HG03442 (cell line): ENCODE results near the gene C11orf24.

Experiments
- ATAC-seq: cut with Tn5 transposase; IDR thresholded peaks from one replicate; pipeline ENCODE4 v1.9.1; 2021; ENCODE audit warnings: mild to moderate bottlenecking, moderate library complexity; ENCODE audit not compliant: unreplicated experiment

Gene C11orf24

DNA sequence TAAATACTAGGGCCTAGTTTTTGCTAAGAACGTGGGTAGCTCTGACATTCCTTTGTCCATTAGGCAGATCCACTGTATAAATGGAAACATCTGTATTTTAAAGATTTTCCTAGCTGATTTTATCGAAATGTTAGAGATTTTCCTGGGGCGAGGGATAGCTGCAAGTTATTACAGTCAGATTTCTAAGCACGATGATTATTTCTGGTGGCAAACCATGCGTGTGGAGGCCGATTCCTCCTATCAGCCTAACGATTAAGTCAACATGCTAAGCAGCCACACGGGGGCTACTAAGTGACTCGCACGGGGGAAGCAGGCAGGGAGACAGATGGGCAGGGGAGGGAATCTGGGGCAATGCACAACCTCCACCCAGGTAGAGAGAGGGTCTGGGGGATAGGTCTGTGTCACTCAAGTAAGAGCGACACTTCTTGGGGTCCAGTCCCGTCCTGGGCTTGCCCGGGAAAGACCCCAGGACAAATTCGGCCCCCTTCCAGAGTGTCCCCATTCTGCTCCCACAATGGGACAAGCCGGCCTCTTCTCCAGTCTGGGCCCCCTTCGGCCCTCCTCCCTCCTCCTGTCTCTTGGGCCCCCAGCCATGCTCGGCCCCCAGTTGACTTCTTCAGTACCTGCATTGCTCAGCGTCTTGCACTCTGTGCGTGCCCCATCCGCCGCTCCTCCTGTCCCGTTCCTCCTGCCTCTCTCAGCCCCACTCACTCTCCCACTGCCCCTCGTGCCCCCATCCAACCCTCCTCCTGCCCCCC is 571 bp downstream of the C11orf24 start:
- peak; percentile 16 for ATAC-seq

DNA sequence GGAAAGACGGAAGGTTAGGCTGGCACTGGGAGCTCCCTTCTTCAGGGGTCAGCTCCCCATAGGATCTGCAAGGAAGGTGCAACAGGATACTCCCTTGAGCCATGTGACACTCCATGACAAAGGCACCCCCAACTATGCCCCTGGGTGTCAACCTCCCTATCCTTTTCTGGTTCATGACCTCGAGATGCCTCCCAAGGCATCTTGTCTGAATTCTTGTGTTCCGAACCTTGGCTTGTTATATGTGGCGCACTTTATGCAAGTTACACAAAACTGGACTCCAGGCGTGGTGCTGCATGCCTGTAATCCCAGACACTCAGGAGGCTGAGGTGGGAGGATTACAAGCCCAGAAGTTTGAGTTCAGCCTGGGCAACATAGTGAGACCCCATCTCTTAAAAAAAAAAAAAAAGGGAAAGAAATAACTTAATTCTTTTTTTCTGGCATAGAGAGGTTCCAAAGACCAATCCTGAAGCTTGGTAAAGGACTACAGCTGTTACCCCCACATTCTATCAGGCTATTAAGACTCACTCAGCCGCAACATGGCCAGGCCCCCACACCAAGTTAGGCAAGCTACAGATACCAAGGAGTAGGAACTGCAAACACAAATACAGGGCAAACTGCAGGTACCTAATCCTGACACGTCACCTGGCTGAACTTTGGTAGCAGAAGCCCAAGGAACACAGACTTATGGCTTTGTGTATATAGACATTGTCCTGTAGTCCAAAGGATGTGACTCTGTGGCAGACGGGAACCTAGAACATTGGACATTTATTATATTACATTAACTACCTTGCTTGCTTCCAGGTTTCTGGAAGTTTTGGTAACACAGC is 1.4 kb downstream of the C11orf24 start:
- no peak for ATAC-seq

DNA sequence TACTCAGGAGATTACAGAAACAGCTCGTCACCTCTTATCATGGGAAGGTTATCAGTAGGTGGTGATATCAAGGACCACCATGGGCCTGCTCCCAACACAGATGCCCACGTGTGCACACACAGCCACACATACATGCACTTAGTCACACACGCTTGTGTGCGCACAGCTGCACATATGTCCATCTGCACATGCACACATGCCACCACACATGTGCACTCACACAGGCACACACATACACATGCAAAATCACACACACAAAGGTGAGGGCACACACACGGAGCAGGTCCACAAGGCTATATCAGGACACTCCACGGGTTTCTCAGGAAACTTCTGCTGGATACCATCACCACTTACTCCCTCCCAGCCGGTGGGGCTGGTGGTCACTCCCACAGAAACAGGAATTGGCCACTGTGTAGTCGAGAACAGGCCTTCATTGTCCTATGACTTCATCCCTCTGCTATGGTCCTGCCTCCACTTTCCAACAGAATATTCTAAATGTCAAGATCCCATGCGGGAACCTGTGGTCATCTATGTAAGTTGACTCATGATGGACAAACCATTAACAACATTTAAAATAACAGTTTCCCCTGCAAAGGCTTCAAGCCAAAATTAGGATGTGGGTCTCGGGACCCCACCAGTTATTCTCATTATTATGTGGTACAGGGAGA is 2.2 kb downstream of the C11orf24 start:
- no peak for ATAC-seq

DNA sequence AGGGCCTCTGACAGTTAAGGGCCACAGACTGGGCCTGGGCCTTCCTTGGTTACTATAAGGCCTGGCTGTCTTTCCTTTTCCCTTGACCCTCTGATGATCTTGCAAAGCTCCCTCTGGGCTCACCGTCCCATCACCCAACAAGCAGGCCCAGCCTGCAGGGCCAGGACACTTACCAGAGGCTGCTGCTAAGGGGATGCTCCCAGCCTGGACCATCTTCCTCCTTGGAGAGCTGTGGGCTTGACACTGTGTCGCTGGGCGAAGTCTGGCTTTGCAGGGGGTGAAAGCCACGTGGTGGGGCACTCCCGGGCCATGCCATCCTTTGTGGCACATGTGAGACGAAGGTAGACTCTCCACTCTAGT is 3.9 kb downstream of the C11orf24 start:
- ATAC-seq, result no peak

GRCh38 chr11:68266936-68267880 is 4.6 kb downstream of the C11orf24 start:
- no peak for ATAC-seq

GRCh38 chr11:68266121-68266891 is 5.5 kb downstream of the C11orf24 start:
- peak; percentile 56 for ATAC-seq

GRCh38 chr11:68264741-68265540 is 6.8 kb downstream of the C11orf24 start:
- ATAC-seq, result no peak

GRCh38 chr11:68264244-68264643 is 7.5 kb downstream of the C11orf24 start:
- no peak for ATAC-seq

DNA sequence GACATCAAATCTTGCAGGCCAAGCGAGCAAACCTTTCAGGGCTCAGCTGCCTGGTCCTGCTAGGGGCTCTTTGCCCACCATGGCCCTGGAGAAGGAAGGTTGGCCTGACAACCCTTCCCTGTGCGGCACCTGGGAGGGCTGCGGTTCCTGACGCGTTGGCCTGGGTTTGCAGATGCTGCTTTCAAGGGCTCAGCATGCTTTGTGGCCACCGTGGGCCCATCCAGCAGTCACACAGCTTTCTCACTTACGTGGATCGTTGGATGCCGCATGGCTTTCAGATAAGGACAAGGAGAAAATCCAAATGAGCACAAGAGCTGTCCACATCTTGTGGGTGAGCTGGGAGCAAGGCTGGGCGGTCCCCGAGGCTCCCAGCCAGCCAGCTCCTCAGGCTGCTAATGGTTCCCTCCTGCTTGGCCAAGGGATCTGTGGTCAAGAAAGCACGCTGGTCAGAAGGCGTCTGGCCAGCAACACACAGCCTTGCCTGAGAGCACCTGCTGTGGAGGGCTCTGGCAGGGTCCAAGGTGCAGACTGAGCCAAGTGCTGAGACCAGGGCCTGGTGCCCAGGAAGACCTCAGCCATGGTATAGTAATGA is 8.2 kb downstream of the C11orf24 start:
- ATAC-seq, result no peak

DNA sequence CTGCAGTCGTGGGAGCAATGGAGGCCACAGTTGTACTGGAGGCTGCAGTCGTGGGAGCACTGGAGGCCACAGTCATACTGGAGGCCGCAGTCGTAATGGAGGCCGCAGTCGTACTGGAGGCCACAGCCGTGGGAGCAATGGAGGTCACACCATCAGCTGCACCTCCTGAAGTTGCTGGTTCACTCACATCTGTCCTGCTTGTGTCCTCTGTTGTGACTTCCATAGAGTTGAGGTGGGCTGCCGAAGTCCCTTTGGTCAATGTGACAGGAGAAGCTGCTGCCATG is 9.3 kb downstream of the C11orf24 start:
- no peak for ATAC-seq

- no peak for ATAC-seq
Observed at GRCh38 chr11:68261749-68262543, 9.8 kb downstream of the C11orf24 start.

DNA sequence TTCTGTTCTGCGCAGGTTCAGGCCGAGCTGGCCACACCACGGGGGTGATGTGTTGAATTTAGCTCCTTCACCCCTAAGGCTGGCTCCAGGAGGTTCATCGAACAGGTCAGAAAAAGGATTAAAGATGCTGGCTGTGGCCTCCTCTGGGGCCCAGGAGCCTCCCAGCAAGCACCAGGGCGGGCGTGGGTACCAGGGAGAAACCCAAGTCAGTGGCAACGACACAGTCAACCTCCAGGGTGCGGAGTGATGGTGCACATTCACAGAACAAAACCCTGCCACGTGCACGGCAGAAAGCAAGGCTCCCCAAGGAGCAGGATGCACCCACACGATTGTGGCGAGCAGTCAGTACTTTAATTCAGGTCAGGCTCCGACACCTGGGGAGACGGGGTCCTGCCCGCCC is 10.8 kb downstream of the C11orf24 start:
- ATAC-seq, result no peak

DNA sequence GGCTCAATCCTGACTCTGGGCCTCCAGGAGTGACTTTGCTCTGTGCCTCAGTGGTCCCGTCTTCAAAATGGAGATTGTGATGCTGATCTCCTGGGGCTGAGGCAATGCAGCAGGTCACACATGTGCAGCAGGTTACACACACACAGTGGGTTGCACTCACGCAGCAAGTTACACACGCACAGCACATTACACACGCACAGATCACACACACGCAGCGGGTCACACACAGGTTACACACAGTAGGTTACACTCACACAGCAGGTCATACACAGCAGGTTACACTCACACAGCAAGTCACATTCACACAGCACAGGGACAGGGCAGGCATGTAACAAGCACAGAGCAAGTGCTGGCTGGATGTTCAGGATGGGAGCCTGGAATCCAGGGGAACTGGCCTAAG is 11.3 kb downstream of the C11orf24 start:
- no peak for ATAC-seq

GRCh38 chr11:68259122-68259959 is 12.4 kb downstream of the C11orf24 start:
- ATAC-seq, result no peak

- no peak for ATAC-seq
Observed at GRCh38 chr11:68258363-68258765, 13.4 kb downstream of the C11orf24 start.

DNA sequence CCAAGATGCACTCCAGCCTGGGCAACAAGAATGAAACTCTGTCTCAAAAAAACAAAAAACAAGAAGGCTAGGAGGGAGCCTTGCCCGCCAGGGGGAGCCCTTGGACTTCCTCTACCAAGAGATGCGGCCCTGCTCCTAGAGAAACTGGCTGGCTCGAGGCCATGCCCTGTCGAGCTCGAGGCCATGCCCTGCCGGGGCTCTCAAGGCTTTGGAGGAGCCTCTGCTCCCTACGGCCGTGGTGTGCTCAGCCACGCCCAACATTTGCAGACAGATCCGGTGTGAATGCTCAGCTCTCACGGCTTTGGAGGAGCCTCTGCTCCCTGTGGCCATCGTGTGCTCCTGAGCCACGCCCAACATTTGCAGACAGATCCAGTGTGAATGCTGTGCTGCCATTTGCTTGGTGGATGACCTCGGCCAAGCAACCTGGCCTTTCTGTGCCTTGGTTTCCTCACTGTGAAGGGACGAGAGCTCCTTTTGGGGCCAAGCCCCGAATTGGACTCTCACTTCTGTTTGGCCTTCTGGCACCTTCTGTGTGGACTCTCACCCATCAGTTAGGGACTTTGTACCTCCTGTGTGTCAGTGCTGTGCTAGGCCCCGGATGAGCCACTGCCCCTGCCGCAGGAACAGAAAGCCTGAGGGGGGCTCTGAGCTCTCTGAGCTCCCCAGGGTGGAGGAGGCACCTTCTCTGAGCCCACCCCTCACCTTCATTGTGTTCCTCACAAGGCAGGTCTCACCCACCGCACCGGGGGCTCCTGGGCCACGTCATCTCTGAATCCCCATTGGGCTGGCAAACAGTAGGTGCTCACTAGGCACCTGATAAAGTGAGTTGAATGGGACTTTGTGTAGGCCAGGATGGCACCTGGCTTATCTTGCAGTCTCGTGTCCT is 14.1 kb downstream of the C11orf24 start:
- peak; percentile 50 for ATAC-seq
